Measurements from ENCODE around the gene IDE.

GRCh38 chr10:92508866-92509265 lies 65.0 kb downstream of the IDE start:
- TF ChIP-seq, protein P1, sequence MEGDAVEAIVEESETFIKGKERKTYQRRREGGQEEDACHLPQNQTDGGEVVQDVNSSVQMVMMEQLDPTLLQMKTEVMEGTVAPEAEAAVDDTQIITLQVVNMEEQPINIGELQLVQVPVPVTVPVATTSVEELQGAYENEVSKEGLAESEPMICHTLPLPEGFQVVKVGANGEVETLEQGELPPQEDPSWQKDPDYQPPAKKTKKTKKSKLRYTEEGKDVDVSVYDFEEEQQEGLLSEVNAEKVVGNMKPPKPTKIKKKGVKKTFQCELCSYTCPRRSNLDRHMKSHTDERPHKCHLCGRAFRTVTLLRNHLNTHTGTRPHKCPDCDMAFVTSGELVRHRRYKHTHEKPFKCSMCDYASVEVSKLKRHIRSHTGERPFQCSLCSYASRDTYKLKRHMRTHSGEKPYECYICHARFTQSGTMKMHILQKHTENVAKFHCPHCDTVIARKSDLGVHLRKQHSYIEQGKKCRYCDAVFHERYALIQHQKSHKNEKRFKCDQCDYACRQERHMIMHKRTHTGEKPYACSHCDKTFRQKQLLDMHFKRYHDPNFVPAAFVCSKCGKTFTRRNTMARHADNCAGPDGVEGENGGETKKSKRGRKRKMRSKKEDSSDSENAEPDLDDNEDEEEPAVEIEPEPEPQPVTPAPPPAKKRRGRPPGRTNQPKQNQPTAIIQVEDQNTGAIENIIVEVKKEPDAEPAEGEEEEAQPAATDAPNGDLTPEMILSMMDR (IDR thresholded peaks at IDR 0.05), result no peak
- TF ChIP-seq POLR2A (IDR thresholded peaks at IDR 0.05), result no peak

Measured in right lobe of liver (tissue), 4 donors.